Osteocyte (in vitro differentiated cells): ENCODE data around the gene TPRA1. TPM values are rescaled to one million over a fixed set of nuclear protein-coding genes. Genes with fewer than 3 reads are reported as not detected.

Experiments
- DNase-seq: peaks from one replicate; pipeline ENCODE4 v3.0.0; 2021; ENCODE audit warnings: mixed read lengths; ENCODE audit not compliant: unreplicated experiment; ENCODE audit errors: extremely low spot score
- H3K27ac Mint-ChIP-seq: one replicate; pipeline ENCODE4 v1.8.0; 2021; ENCODE audit warnings: mild to moderate bottlenecking, mixed read lengths; ENCODE audit not compliant: unreplicated experiment
- H3K27me3 Mint-ChIP-seq: one replicate; pipeline ENCODE4 v1.8.0; 2021; ENCODE audit warnings: mixed read lengths; ENCODE audit not compliant: unreplicated experiment
- H3K36me3 Mint-ChIP-seq: one replicate; pipeline ENCODE4 v1.8.0; 2021; ENCODE audit warnings: mixed read lengths; ENCODE audit not compliant: unreplicated experiment
- H3K4me1 Mint-ChIP-seq: one replicate; pipeline ENCODE4 v1.8.0; 2021; ENCODE audit warnings: mixed read lengths; ENCODE audit not compliant: unreplicated experiment
- H3K4me3 Mint-ChIP-seq: one replicate; pipeline ENCODE4 v1.8.0; 2021; ENCODE audit warnings: mild to moderate bottlenecking, moderate library complexity, mixed read lengths; ENCODE audit not compliant: unreplicated experiment
- H3K9me3 Mint-ChIP-seq: one replicate; pipeline ENCODE4 v1.8.0; 2021; ENCODE audit warnings: mixed read lengths; ENCODE audit not compliant: unreplicated experiment
- total RNA-seq: library from RNA; stranded (reverse); gene quantifications from 2 replicates; pipeline ENCODE4 v1.2.1, GENCODE V29; 2021
- TF ChIP-seq, protein P1 (sequence below): fragments of 200-600 bp; sonication (generic); IDR thresholded peaks from 2 replicates; pipeline ENCODE4 v1.5.0; 2021; ENCODE audit warnings: antibody characterized with exemption, mild to moderate bottlenecking, moderate library complexity

TPRA1 gene
- total RNA-seq, 1 donor from 2014 or later: 49.7 TPM

DNA sequence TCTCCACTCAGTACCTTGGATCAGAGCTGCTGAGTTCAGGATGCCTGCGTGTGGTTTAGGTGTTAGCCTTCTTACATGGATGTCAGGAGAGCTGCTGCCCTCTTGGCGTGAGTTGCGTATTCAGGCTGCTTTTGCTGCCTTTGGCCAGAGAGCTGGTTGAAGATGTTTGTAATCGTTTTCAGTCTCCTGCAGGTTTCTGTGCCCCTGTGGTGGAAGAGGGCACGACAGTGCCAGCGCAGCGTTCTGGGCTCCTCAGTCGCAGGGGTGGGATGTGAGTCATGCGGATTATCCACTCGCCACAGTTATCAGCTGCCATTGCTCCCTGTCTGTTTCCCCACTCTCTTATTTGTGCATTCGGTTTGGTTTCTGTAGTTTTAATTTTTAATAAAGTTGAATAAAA lies 31.5 kb upstream of the TPRA1 start:
- Mint-ChIP-seq H3K4me1 (no peaks in the 10 kb centered on the region), H3K4me3 (no peak overlapping the region), H3K27me3 (peaks cover 14% of the 10 kb centered on the region), H3K9me3 (no peaks in the 10 kb centered on the region), H3K36me3 (peaks cover 24% of the 10 kb centered on the region), H3K27ac (no peak overlapping the region)
- TF ChIP-seq, protein P1, sequence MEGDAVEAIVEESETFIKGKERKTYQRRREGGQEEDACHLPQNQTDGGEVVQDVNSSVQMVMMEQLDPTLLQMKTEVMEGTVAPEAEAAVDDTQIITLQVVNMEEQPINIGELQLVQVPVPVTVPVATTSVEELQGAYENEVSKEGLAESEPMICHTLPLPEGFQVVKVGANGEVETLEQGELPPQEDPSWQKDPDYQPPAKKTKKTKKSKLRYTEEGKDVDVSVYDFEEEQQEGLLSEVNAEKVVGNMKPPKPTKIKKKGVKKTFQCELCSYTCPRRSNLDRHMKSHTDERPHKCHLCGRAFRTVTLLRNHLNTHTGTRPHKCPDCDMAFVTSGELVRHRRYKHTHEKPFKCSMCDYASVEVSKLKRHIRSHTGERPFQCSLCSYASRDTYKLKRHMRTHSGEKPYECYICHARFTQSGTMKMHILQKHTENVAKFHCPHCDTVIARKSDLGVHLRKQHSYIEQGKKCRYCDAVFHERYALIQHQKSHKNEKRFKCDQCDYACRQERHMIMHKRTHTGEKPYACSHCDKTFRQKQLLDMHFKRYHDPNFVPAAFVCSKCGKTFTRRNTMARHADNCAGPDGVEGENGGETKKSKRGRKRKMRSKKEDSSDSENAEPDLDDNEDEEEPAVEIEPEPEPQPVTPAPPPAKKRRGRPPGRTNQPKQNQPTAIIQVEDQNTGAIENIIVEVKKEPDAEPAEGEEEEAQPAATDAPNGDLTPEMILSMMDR: no peak
- no peak for DNase-seq

DNA sequence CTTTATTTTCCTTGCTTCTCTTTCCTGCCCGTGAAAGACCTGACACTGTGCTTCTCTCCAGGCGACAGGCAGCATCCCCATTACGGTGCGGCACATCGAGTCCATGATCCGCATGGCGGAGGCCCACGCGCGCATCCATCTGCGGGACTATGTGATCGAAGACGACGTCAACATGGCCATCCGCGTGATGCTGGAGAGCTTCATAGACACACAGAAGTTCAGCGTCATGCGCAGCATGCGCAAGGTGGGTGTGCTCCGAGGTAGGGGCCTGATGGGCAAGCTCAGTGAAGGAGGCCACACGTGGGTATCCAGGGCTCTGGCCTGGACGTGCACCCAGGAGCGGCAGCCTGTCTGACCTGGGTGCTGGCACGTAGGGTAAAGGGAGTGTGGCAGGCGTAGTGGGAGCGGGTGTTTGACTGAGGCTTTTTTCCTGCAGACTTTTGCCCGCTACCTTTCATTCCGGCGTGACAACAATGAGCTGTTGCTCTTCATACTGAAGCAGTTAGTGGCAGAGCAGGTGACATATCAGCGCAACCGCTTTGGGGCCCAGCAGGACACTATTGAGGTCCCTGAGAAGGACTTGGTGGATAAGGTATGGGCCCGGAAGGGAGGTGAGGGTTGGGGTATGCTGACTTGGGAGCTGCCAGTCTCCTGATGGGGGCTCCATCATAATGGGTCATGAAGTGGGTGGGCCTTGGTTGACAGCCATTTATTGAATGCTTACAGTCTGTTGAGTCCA lies 30.3 kb upstream of the TPRA1 start:
- TF ChIP-seq, protein P1: no peak
- Mint-ChIP-seq H3K27me3 (peaks cover 3% of the 10 kb centered on the region), H3K4me1 (no peaks in the 10 kb centered on the region), H3K9me3 (no peaks in the 10 kb centered on the region), H3K27ac (no peak overlapping the region), H3K36me3 (peaks cover 27% of the 10 kb centered on the region), H3K4me3 (no peak overlapping the region)
- DNase-seq: no peak

DNA sequence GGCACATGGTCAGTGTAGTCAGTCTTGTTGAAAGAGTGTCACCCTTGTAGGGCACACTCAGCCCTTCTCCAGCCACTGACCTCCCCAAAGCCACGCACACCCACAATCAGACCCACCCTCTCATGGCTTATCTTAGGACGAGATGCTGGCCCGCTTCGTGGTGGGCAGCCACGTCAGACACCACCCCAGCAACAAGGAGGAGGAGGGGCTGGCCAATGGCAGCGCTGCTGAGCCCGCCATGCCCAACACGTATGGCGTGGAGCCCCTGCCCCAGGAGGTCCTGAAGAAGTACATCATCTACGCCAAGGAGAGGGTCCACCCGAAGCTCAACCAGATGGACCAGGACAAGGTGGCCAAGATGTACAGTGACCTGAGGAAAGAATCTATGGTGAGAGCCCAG lies 28.4 kb upstream of the TPRA1 start:
- Mint-ChIP-seq H3K4me3 (no peak overlapping the region), H3K4me1 (no peaks in the 10 kb centered on the region), H3K27me3 (no peaks in the 10 kb centered on the region), H3K27ac (no peak overlapping the region), H3K9me3 (no peaks in the 10 kb centered on the region), H3K36me3 (peaks cover 29% of the 10 kb centered on the region)
- DNase-seq: no peak
- TF ChIP-seq, protein P1: no peak

DNA sequence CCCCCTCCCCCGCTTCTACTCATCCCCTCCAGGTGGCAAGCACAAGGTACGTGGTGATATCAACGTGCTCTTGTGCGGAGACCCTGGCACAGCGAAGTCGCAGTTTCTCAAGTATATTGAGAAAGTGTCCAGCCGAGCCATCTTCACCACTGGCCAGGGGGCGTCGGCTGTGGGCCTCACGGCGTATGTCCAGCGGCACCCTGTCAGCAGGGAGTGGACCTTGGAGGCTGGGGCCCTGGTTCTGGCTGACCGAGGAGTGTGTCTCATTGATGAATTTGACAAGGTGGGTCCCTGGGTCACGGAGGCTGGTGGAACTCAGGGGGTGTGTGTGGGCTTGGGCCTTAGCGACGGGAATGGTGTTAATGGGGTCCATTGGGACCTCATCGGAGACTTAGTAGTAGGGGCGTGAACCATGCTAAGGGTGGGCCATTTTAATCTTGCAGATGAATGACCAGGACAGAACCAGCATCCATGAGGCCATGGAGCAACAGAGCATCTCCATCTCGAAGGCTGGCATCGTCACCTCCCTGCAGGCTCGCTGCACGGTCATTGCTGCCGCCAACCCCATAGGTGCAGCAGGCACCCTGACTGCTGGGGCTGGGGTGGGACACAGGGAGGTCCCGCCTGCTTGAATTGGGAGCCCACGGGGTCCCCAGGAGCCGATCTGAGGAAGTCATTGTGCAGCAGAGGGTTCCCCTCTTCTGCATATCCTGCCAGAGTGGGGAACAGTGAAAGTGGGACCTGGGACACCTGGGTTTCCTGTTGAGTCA lies 26.5 kb upstream of the TPRA1 start:
- Mint-ChIP-seq H3K36me3 (peaks cover 27% of the 10 kb centered on the region), H3K4me1 (no peaks in the 10 kb centered on the region), H3K9me3 (no peaks in the 10 kb centered on the region), H3K27me3 (no peaks in the 10 kb centered on the region), H3K4me3 (no peak overlapping the region), H3K27ac (no peak overlapping the region)
- TF ChIP-seq, protein P1: no peak
- DNase-seq: no peak

DNA sequence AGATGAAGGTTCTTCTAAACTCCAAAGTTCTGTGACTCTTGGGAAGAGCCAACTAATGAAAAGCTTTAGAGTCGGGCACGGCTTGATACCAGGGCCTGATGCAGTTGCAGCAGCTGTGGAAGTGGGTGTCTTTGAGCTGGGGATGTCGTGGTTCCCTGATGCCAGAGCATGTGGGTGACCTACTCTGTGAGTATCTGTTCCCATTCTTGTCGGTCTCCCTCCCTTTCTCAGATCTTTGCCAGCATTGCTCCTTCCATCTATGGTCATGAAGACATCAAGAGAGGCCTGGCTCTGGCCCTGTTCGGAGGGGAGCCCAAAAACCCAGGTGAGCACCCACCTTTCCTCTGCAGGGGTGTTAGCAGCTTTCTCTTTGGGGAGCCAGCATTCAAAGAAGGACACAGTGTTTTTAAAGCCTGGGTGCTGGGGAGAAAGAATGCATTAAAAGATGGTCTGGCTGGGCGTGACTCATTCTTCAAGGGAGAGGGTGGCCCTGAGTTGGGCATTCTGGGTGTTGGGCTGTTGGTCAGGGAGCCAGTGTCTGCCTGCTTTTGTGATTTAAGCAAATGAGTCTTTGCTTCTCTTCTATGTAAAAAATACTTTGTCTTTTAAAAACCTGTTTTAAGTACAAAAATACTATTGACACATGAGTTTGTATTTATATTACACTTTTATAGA lies 25.2 kb upstream of the TPRA1 start:
- Mint-ChIP-seq H3K27me3 (no peaks in the 10 kb centered on the region), H3K36me3 (peaks cover 23% of the 10 kb centered on the region), H3K4me3 (no peak overlapping the region), H3K9me3 (no peaks in the 10 kb centered on the region), H3K27ac (no peak overlapping the region), H3K4me1 (no peaks in the 10 kb centered on the region)
- DNase-seq: no peak
- TF ChIP-seq, protein P1: no peak
